ENCODE data around the gene CENPP.

DNA sequence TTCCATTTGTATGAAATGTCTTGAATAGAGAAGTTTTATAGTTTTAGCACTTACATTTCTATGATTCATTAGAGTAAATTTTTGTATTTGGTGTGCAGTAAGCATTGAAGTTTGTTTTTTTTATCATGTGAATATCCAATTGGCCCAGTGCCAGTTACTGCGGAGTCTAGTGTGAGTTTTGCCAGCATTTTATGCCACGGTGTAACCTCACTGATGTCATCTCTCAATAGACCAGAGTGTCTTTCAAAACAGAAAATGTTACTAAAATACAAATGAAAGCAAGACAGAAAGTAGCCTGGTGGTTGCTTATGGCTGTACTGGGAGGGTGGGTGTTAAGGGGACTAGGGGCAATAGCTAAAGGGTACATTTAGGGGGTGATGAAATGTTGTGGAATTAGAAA lies 281.3 kb downstream of the CENPP start:
- TF ChIP-seq, protein P1, sequence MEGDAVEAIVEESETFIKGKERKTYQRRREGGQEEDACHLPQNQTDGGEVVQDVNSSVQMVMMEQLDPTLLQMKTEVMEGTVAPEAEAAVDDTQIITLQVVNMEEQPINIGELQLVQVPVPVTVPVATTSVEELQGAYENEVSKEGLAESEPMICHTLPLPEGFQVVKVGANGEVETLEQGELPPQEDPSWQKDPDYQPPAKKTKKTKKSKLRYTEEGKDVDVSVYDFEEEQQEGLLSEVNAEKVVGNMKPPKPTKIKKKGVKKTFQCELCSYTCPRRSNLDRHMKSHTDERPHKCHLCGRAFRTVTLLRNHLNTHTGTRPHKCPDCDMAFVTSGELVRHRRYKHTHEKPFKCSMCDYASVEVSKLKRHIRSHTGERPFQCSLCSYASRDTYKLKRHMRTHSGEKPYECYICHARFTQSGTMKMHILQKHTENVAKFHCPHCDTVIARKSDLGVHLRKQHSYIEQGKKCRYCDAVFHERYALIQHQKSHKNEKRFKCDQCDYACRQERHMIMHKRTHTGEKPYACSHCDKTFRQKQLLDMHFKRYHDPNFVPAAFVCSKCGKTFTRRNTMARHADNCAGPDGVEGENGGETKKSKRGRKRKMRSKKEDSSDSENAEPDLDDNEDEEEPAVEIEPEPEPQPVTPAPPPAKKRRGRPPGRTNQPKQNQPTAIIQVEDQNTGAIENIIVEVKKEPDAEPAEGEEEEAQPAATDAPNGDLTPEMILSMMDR (IDR thresholded peaks at IDR 0.05): no peak
- TF ChIP-seq POLR2A (IDR thresholded peaks at IDR 0.05): no peak

Measured in thyroid gland (tissue), 4 donors.